Skeletal muscle satellite cell (primary cell): ENCODE results near the gene TMPRSS6.
A peak's percentile ranks its signal among the peaks of the same experiment; 100 is the strongest.

Experiments used
- H3K27me3 ChIP-seq: 2 replicates; pipeline ENCODE4 v1.7.0; 2013; ENCODE audit warnings: low read length; ENCODE audit not compliant: control insufficient read depth, insufficient read depth
- H3K36me3 ChIP-seq: 2 replicates; pipeline ENCODE4 v1.7.0; 2013; ENCODE audit warnings: mild to moderate bottlenecking, control low read depth, low read length; ENCODE audit not compliant: insufficient read depth
- H3K4me1 ChIP-seq: 2 replicates; pipeline ENCODE4 v1.7.0; 2013; ENCODE audit warnings: low read length; ENCODE audit not compliant: control insufficient read depth, insufficient read depth
- H3K4me2 ChIP-seq: 2 replicates; pipeline ENCODE4 v1.7.0; 2013; ENCODE audit warnings: mild to moderate bottlenecking, low read length
- H3K4me3 ChIP-seq: 2 replicates; pipeline ENCODE4 v1.7.0; 2013; ENCODE audit warnings: low read length
- H3K9ac ChIP-seq: 2 replicates; pipeline ENCODE4 v1.7.0; 2013; ENCODE audit warnings: mild to moderate bottlenecking, low read depth, low read length, moderate library complexity
- H3K9me3 ChIP-seq: replicated peaks from 2 replicates; pipeline ENCODE4 v1.7.0; 2013; ENCODE audit warnings: mild to moderate bottlenecking, control low read depth, low read length

The TMPRSS6 gene

DNA sequence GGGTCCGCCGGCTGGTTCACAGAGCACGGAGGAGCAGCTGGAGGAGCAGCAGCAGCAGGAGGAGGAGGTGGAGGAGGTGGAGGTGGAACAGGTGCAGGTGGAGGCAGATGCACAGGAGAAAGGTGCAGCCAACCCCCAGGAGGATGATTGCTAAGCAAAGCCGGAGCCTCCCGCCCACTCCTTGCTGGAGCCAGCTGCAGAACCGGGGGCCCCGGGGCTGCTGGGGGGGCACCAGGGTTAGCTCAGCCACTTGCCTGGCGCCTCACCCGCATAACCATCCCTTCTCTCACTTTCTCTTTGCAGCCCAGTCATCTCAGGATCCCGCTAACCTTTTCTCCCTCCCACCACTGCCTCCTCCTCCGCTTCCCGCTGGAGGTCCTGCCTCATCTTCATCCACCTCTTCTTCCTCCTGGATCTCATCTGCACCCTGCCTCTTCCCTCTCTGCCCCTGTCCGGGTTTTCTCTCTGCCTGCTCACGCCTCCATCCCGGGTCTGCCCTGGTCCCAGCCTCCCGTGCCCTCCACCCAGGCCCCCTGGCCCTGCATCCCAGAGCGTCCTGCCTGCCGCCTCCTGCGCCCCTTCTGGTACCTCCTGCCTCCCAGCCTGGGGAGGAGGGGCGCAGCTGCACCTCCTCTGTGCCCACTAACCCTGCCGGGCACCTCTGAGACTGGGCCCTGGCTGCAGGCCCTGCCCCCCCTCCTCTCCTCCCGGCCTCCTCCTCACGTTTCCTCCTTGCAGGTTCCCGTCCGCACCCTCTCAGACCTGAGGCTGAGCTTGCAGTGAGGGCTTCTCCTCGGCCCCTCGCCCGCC is 48.5 kb downstream of the TMPRSS6 start:
- Histone ChIP-seq H3K4me1 (no peaks in the 10 kb centered on the region), H3K4me2 (no peak overlapping the region), H3K4me3 (no peak overlapping the region), H3K27me3 (no peaks in the 10 kb centered on the region), H3K36me3 (peaks cover 21% of the 10 kb centered on the region), H3K9ac (no peak overlapping the region), H3K9me3 (no peaks in the 10 kb centered on the region)

DNA sequence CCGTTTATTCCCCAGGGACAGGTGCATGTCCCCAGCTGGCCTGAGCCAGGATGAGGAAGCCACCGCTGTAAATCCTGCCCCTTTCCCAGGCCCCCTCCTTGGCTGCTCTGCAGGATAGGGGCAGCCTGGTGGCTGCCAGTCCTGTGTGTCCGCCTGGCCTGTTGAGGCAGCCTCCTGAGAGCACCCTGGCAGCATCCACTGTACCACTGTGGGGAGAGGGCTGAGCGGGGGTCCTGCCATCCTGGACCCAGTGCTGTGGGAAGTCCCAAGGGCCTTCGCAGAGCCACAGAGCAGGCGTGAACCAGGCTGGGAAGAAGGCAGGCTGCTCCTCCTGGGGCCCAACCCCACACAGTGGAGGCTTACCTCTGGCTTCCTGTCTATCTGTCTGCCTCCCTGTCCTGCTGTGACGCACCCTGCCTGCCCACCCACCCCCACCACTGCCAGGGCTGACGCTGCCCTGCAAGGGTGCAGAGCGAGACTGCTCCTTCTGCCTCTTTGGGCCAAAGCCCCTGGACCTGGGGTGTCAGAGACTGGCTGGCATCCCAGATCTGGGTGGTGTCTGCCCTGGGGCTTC is 49.5 kb downstream of the TMPRSS6 start:
- H3K4me3 ChIP-seq, result no peak overlapping the region
- H3K4me2 ChIP-seq, result no peak overlapping the region
- no peaks in the 10 kb centered on the region for H3K9me3 ChIP-seq
- H3K4me1 ChIP-seq, result no peaks in the 10 kb centered on the region
- H3K27me3 ChIP-seq, result no peaks in the 10 kb centered on the region
- H3K9ac ChIP-seq, result no peak overlapping the region
- H3K36me3 ChIP-seq, result peaks cover 28% of the 10 kb centered on the region

DNA sequence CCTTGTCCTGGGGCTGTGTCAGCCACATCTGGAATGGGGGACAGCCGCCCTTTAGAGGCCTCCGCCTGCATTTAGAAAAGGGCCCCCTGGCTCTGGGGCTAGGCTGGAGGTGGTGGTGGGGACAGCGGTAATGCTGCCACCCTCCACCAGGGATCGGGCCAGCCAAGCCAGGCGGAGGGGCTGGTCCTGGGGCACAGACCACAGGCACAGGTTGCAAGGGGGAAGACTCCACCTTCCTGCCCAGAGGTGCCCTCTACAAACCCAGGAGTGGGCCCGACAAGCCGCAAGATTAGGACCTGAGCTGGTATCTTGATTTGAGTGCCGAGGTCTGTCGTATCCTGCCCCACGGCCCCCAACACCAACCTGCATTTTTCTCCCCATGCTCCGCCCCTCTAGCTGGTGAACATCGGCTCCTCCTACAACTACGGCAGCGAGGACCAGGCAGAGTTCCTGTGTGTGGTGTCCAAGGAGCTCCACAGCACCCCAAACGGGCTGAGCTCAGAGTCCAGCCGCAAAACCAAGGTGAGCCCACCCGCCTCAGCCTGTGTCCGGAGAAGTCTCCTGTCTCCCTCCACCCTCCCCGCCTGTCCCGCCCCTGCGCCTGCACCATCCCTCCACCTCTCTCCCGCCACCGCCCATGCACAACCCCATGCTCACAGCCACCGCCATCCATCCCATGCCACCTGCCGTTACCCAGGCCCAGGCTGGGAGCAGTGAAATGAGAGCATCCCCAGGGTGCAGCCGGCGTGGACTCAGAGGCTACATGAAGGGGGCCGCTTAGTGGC is 50.4 kb downstream of the TMPRSS6 start:
- H3K9ac ChIP-seq, result no peak overlapping the region
- H3K4me1 ChIP-seq, result no peaks in the 10 kb centered on the region
- H3K4me2 ChIP-seq, result no peak overlapping the region
- no peaks in the 10 kb centered on the region for H3K27me3 ChIP-seq
- H3K9me3 ChIP-seq, result no peaks in the 10 kb centered on the region
- no peak overlapping the region for H3K4me3 ChIP-seq
- H3K36me3 ChIP-seq, result peaks cover 28% of the 10 kb centered on the region

GRCh38 chr22:37057796-37058510 is 51.6 kb downstream of the TMPRSS6 start:
- Histone ChIP-seq H3K4me3 (no peak overlapping the region), H3K27me3 (no peaks in the 10 kb centered on the region), H3K36me3 (peaks cover 28% of the 10 kb centered on the region), H3K9ac (no peak overlapping the region), H3K4me1 (peaks cover 11% of the 10 kb centered on the region), H3K4me2 (no peak overlapping the region), H3K9me3 (no peaks in the 10 kb centered on the region)

GRCh38 chr22:37057226-37057625 is 52.3 kb downstream of the TMPRSS6 start:
- Histone ChIP-seq H3K9me3 (no peaks in the 10 kb centered on the region), H3K4me2 (no peak overlapping the region), H3K36me3 (peaks cover 28% of the 10 kb centered on the region), H3K4me3 (no peak overlapping the region), H3K9ac (no peak overlapping the region), H3K4me1 (peaks cover 18% of the 10 kb centered on the region), H3K27me3 (no peaks in the 10 kb centered on the region)

GRCh38 chr22:37056246-37056645 is 53.3 kb downstream of the TMPRSS6 start:
- Histone ChIP-seq H3K9me3 (no peaks in the 10 kb centered on the region), H3K4me1 (peaks cover 21% of the 10 kb centered on the region), H3K4me3 (no peak overlapping the region), H3K27me3 (no peaks in the 10 kb centered on the region), H3K4me2 (no peak overlapping the region), H3K9ac (no peak overlapping the region), H3K36me3 (peaks cover 28% of the 10 kb centered on the region)

DNA sequence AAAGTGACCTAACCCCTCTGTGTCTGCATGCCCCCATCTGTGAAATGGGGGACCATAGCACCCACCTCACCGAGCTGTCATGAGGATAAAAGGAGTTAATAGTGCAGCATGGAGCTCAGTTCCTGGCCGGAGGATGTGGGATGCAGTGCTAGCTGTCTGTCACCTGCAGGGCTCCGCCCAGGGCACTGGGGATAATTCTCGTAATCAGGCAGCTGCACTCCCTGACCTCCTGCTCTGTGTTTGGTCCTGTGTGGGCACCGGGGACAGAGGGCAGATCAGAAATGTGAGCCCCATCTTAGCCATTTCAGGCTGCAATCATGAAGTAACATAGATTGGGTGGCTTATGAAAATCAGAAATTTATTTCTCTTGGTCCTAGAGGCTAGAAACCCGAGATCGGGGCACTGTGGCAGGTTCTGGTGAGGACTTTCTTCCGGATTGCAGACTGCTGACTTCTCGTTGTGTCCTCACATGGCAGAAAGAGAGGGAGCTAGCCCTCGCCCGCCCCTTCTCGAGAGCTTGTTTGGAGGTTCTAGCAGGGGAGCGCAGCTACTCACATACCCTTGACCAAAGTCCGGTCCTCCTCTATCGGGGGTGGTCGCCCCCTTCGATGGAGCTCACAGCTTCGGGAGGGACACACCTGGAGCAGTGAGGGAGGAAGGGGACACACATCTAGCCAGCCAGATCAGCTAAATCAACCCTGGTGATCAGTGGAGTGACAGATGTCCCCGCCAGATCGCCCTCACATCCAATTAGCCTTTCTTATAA is 54.7 kb downstream of the TMPRSS6 start:
- no peaks in the 10 kb centered on the region for H3K9me3 ChIP-seq
- H3K27me3 ChIP-seq, result no peaks in the 10 kb centered on the region
- H3K36me3 ChIP-seq, result peaks cover 28% of the 10 kb centered on the region
- H3K4me2 ChIP-seq, result no peak overlapping the region
- H3K4me1 ChIP-seq, result peaks cover 21% of the 10 kb centered on the region
- no peak overlapping the region for H3K9ac ChIP-seq
- H3K4me3 ChIP-seq, result no peak overlapping the region

DNA sequence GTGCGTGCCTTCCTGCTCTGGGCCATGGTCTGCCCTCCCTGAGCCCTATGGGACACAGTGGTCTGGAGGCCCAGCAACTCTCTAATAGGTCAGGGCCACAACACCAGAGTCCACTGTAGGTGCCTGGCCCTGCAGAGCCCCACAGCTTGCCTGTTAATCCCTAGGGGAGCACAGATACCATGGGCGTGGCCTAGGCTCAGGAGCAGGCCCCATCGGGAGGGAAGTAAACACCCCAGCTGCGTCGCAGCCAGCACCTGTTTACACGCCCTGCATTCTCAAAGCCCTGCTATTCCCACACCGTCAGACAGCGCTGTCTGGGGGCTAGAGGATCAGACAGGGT is 55.5 kb downstream of the TMPRSS6 start:
- no peaks in the 10 kb centered on the region for H3K9me3 ChIP-seq
- H3K4me2 ChIP-seq, result no peak overlapping the region
- H3K4me1 ChIP-seq, result peaks cover 21% of the 10 kb centered on the region
- no peak overlapping the region for H3K4me3 ChIP-seq
- no peak overlapping the region for H3K9ac ChIP-seq
- H3K36me3 ChIP-seq, result peaks cover 28% of the 10 kb centered on the region
- no peaks in the 10 kb centered on the region for H3K27me3 ChIP-seq

DNA sequence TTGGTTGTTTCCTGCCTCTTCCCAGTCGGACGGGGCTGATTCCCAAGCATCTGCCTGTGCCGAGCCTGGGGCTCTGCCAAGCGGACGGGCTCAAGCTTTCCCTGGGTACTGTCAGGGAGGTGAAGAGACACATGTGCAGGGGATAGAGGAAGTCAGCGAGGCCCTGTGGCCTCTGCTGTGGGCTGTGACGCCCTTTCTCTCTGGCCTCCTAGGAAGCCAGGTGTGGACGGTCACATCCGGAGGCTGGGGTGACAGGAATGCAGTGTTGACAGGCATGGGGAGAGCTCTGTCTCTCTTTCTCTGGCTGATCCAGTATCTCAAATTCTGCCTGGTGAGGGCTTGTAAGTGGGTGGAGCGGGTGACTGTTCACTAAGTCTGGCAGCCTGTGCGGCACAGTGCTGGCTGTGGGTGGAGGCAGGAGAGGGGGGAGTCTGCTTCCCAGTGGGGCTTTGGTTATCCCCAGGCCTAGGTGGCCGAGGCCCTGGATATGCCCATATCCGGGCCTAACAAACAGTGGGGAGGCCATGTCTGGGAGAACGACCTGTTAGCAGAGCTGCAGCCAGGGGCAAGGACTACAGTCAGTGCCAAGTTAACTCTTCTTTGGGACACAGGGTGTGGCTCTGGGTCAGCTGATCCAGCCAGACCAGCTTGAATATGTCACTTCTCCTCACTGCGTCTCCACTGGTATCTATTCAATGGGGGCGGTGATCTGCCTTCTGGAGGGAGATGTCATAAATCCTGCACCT is 56.0 kb downstream of the TMPRSS6 start:
- Histone ChIP-seq H3K4me1 (peaks cover 21% of the 10 kb centered on the region), H3K4me2 (peak overlapping the region; percentile 97), H3K27me3 (no peaks in the 10 kb centered on the region), H3K4me3 (peak overlapping the region; percentile 16), H3K9ac (peak overlapping the region; percentile 26), H3K9me3 (no peaks in the 10 kb centered on the region), H3K36me3 (peaks cover 28% of the 10 kb centered on the region)
